A549 (cell line): ENCODE results near the gene ZNF507.

Experiments
- CEBPB ChIP-seq, 2 experiments: fragments of >200 bp in 1 of 2; sonication (Bioruptor Twin) in 1 of 2; formaldehyde crosslinking in 1 of 2; IDR thresholded peaks; 2 replicates each; pipeline ENCODE4 v1.6.1; 2012 to 2016
- CTCF ChIP-seq: fragments of >200 bp; sonication (Bioruptor Twin); formaldehyde crosslinking; IDR thresholded peaks from 3 replicates; pipeline ENCODE4 v1.5.1; 2016
- JUN ChIP-seq, 2 experiments: fragments of >200 bp; sonication (Bioruptor Twin); formaldehyde crosslinking; IDR thresholded peaks; 2 replicates in 1 of 2; 3 replicates in 1 of 2; pipeline ENCODE4 v1.6.1; 2016 to 2017
- NR3C1 ChIP-seq: fragments of >200 bp; sonication (Bioruptor Twin); formaldehyde crosslinking; IDR thresholded peaks from 3 replicates; pipeline ENCODE4 v1.6.1; 2017
- PBX3 ChIP-seq: IDR thresholded peaks from 2 replicates; pipeline ENCODE4 v1.6.1; 2012
- POLR2A ChIP-seq: IDR thresholded peaks from 2 replicates; pipeline ENCODE4 v1.6.1; 2012; ENCODE audit warnings: mild to moderate bottlenecking, low read length

- TF ChIP-seq PBX3: no peak
- no peak for TF ChIP-seq CEBPB (IDR thresholded peaks at IDR 0.05)
- TF ChIP-seq CTCF: no peak; the same call in 2 of the 3 replicates
- TF ChIP-seq JUN (IDR thresholded peaks at IDR 0.05): no peak
- no peak for TF ChIP-seq POLR2A
- TF ChIP-seq NR3C1: no peak
Measured at GRCh38 chr19:32337084-32337808, 8.2 kb upstream of the ZNF507 start.
